C4-2B (cell line): ENCODE measurements around the gene SUSD5.

Source experiments
- ZFX ChIP-seq: fragments of 450-650 bp; IDR thresholded peaks from 2 replicates; pipeline ENCODE4 v1.6.1; 2017
- TF ChIP-seq, protein P1 (sequence below): fragments of 450-650 bp; conservative IDR thresholded peaks from 2 replicates; pipeline ENCODE4 v1.5.1; 2017; ENCODE audit warnings: mild to moderate bottlenecking

- TF ChIP-seq, protein P1, sequence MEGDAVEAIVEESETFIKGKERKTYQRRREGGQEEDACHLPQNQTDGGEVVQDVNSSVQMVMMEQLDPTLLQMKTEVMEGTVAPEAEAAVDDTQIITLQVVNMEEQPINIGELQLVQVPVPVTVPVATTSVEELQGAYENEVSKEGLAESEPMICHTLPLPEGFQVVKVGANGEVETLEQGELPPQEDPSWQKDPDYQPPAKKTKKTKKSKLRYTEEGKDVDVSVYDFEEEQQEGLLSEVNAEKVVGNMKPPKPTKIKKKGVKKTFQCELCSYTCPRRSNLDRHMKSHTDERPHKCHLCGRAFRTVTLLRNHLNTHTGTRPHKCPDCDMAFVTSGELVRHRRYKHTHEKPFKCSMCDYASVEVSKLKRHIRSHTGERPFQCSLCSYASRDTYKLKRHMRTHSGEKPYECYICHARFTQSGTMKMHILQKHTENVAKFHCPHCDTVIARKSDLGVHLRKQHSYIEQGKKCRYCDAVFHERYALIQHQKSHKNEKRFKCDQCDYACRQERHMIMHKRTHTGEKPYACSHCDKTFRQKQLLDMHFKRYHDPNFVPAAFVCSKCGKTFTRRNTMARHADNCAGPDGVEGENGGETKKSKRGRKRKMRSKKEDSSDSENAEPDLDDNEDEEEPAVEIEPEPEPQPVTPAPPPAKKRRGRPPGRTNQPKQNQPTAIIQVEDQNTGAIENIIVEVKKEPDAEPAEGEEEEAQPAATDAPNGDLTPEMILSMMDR = no peak
- no peak for TF ChIP-seq ZFX
Observed at GRCh38 chr3:33233884-33234283, 15.3 kb upstream of the SUSD5 start.
